ENCODE measurements around the gene WNT7A.
"Not testable (repeated sequence)": the region's sequence is repeated elsewhere in the genome, so short reads cannot be mapped to it uniquely, and the experiment has no call there.

WNT7A gene

GRCh38 chr3:13865581-13865980, 14.3 kb downstream of the WNT7A start:
- no peak for DNase-seq (ENCODE audit: low spot score)

DNA sequence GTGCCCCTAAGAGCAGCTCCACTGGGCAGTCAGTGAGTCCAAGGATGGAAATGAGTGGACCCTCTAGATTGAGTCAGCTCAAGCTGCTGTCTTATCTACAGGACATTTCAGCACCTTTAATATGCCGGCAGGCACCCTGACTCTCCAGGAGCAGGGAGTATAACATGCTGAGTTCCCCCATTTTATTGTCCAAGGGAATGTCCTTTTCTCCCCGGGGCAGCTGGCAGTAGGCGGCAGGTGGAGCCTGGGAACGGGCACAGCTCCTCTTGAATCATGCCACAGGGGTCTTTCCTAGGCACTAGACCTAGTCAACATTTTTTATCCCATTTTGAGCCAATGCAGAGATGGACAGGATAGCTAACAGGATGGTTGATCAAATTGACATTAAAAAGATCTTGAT, 14.8 kb downstream of the WNT7A start:
- no peak for DNase-seq (ENCODE audit: low spot score)

- DNase-seq (ENCODE audit: low spot score): no peak
These were observed 15.8 kb downstream of the WNT7A start for GRCh38 chr3:13863965-13864595.

GRCh38 chr3:13863382-13863952, 16.4 kb downstream of the WNT7A start:
- no peak for DNase-seq (ENCODE audit: low spot score)

GRCh38 chr3:13861461-13861860, 18.4 kb downstream of the WNT7A start:
- no peak for DNase-seq (ENCODE audit: low spot score)

DNA sequence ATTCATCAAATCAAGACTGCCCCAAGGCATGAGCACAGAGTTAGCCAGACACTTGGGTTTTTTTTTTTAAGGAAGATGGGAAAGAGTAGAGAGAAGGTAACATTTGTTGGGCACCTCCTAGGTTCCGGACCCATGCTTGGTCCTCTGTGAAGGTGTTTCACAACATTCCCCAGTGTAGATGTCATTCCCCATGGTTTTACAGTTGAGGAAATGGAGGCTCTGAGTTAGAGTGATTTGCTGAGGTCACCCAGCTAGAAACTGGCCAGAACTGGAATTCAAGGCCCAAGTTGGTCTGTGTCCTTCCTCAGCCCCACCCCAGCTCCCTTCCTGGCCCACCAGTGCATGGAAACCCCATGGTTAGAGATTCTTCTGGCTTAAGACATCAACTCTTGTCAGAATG, 19.9 kb downstream of the WNT7A start:
- no peak for DNase-seq (ENCODE audit: low spot score)

- DNase-seq (ENCODE audit: low spot score): no peak
These were observed 20.9 kb downstream of the WNT7A start for GRCh38 chr3:13858768-13859520.

GRCh38 chr3:13857702-13858380, 22.0 kb downstream of the WNT7A start:
- no peak for DNase-seq (ENCODE audit: low spot score)

DNA sequence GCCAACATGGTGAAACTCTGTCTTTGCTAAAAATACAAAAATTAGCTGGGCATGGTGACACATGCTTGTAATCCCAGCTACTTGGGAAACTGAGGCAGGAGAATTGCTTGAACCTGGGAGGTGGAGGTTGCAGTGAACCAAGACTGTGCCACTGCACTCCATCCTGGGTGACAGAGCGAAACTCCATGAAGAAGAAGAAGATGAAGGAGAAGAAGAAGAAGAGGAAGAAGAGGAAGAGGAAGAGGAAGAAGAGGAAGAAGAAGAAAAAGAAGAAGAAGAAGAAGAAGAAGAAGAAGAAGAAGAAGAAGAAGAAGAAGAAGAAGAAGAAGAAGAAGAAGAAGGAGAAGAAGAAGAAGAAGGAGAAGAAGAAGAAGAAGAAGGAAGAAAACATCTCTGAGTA, 23.2 kb downstream of the WNT7A start:
- DNase-seq (ENCODE audit: low spot score): not testable (repeated sequence)

GRCh38 chr3:13856006-13856405, 23.9 kb downstream of the WNT7A start:
- no peak for DNase-seq (ENCODE audit: low spot score)

DNA sequence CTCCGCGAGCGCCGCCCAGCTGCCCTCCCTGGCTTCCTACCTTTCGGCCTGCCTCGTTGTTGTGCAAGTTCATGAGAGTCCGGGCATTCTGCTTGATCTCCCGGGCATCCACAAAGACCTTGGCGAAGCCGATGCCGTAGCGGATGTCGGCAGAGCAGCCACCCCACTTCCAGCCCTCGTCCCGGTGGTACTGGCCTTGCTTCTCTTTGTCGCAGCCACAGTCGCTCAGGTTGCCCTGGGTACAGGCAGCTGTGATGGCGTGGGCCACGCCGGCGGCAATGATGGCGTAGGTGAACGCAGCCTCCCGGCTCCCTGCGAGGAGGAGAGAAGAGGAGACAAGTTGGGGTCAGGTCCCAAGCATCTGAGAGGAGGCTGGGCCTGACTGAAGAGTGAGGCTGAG, 25.4 kb downstream of the WNT7A start:
- DNase-seq (ENCODE audit: low spot score): no peak

DNA sequence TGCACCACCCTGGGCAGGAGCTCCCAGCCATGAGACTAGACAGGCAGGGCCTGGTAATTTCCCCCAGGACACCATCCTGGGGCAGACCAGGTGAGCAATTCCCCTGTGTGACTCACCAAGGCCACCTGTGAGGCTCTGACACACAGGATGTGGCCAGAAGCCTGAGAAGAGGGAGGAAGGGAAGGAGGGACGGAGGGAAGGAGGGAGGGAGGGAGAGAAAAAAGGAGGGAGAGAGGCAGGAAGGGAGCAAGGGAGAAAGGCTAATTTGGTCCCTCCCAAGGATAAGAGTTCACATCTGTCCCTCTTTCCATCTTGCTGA, 25.9 kb downstream of the WNT7A start:
- no peak for DNase-seq (ENCODE audit: low spot score)

GRCh38 chr3:13853256-13853977, 26.5 kb downstream of the WNT7A start:
- DNase-seq (ENCODE audit: low spot score): no peak

DNA sequence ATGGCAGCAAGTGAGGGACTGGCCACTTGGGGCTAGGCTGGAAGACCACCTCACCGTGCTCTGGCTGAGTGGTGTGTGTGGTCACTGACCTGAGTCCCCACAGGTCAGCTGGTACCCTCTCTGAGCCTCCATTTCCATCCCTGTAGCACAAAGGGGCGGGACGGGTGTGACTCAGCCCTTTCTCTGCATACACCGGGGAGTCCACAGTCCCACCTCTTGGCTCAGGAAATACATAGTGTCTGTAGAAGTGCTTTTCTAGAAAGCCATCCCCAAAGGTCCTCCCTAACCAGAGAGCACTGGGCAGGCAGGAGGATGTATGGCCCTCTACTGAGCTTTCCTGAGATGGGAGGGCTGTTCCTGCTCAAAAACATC, 27.2 kb downstream of the WNT7A start:
- no peak for DNase-seq (ENCODE audit: low spot score)

DNA sequence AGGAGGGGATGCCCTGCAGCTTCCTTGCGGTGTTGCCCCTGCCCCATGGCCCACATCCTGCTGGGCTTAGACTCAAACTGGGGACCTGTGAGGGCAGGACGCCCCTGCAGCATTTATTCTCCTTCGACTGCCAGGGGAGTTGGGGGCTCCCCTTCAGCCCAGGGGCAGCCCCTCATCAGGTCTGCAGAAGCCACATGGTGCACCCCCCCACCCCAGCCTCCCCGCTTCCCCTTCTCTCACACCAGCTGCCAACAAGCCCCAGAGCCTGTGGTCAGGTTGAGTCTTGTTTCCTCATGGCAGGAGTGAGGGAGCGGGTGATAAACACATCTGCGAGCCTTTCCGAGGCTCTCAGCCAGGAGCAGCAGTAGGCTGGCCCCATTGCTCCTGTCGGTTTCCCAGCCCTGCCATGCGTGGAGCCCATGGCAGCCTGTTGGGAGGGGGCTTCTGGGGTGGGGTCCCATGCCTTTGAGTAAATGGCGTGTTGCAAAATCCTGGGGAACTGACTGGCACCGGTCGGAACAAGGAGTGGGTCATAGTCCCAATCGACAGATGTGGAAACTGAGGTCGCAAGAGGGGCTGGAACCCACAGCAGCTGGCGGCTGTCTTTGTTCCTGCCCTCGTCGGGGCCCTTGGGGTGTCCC, 27.8 kb downstream of the WNT7A start:
- no peak for DNase-seq (ENCODE audit: low spot score)

GRCh38 chr3:13851091-13851849, 28.6 kb downstream of the WNT7A start:
- no peak for DNase-seq (ENCODE audit: low spot score)

- no peak for DNase-seq (ENCODE audit: low spot score)
These were observed 29.5 kb downstream of the WNT7A start for GRCh38 chr3:13850161-13850945.

- no peak for DNase-seq (ENCODE audit: low spot score)
These were observed 30.9 kb downstream of the WNT7A start for GRCh38 chr3:13849018-13849417.

- no peak for DNase-seq (ENCODE audit: low spot score)
These were observed 32.9 kb downstream of the WNT7A start for GRCh38 chr3:13846716-13847570.

Data from SK-N-DZ (cell line).